WTC11 (cell line): ENCODE data around the gene NTSR1. TPM values are rescaled to one million over a fixed set of nuclear protein-coding genes. Genes with fewer than 3 reads are reported as not detected.
A peak's percentile ranks its signal among the peaks of the same experiment; 100 is the strongest.

Source experiments
- E2F1 ChIP-seq: sonication (generic); formaldehyde crosslinking; IDR thresholded peaks from 2 replicates; pipeline ENCODE4 v1.8.0; 2022; ENCODE audit warnings: mild to moderate bottlenecking, missing genetic modification reagents
- FOXK1 ChIP-seq: sonication (generic); formaldehyde crosslinking; IDR thresholded peaks from 2 replicates; pipeline ENCODE4 v1.8.0; 2022; ENCODE audit warnings: mild to moderate bottlenecking, moderate library complexity, missing genetic modification reagents
- GRHL2 ChIP-seq: fragments of 250-450 bp; sonication (Bioruptor Pico); IDR thresholded peaks from 2 replicates; pipeline ENCODE4 v1.8.0; 2022; ENCODE audit warnings: mild to moderate bottlenecking, moderate library complexity; ENCODE audit not compliant: insufficient replicate concordance, severe bottlenecking
- IRF1 ChIP-seq: sonication (generic); formaldehyde crosslinking; IDR thresholded peaks from 2 replicates; pipeline ENCODE4 v1.8.0; 2023; ENCODE audit warnings: missing genetic modification reagents
- MAX ChIP-seq: sonication (generic); formaldehyde crosslinking; IDR thresholded peaks from 2 replicates; pipeline ENCODE4 v1.8.0; 2022; ENCODE audit warnings: mild to moderate bottlenecking, missing genetic modification reagents
- NFYB ChIP-seq: sonication (generic); formaldehyde crosslinking; conservative IDR thresholded peaks from 2 replicates; pipeline ENCODE4 v1.8.0; 2022; ENCODE audit warnings: low read depth, missing genetic modification reagents
- NR1H2 ChIP-seq: sonication (generic); formaldehyde crosslinking; IDR thresholded peaks from 2 replicates; pipeline ENCODE4 v1.9.0; 2021; ENCODE audit warnings: mild to moderate bottlenecking, moderate library complexity, missing genetic modification reagents
- NR2C2 ChIP-seq: sonication (generic); formaldehyde crosslinking; IDR thresholded peaks from 2 replicates; pipeline ENCODE4 v1.8.0; 2022; ENCODE audit warnings: mild to moderate bottlenecking, missing genetic modification reagents
- PRDM15 ChIP-seq: sonication (generic); formaldehyde crosslinking; IDR thresholded peaks from 2 replicates; pipeline ENCODE4 v1.8.0; 2022; ENCODE audit warnings: missing genetic modification reagents
- RELA ChIP-seq: sonication (generic); formaldehyde crosslinking; IDR thresholded peaks from 2 replicates; pipeline ENCODE4 v1.8.1; 2022; ENCODE audit warnings: missing genetic modification reagents, mild to moderate bottlenecking, borderline replicate concordance
- SP1 ChIP-seq: sonication (generic); formaldehyde crosslinking; conservative IDR thresholded peaks from 2 replicates; pipeline ENCODE4 v1.8.1; 2022; ENCODE audit warnings: missing genetic modification reagents
- TEAD1 ChIP-seq: sonication (generic); formaldehyde crosslinking; IDR thresholded peaks from 2 replicates; pipeline ENCODE4 v1.8.0; 2022; ENCODE audit warnings: mild to moderate bottlenecking, missing genetic modification reagents
- ZNF121 ChIP-seq: sonication (generic); formaldehyde crosslinking; IDR thresholded peaks from 2 replicates; pipeline ENCODE4 v1.8.0; 2023; ENCODE audit warnings: missing genetic modification reagents
- ZNF219 ChIP-seq: sonication (generic); formaldehyde crosslinking; IDR thresholded peaks from 2 replicates; pipeline ENCODE4 v1.8.0; 2023; ENCODE audit warnings: missing genetic modification reagents, mild to moderate bottlenecking, borderline replicate concordance
- ZSCAN18 ChIP-seq: fragments of 250-450 bp; sonication (Bioruptor Pico); IDR thresholded peaks from 2 replicates; pipeline ENCODE4 v2.1.2; 2022; ENCODE audit warnings: mild to moderate bottlenecking, moderate library complexity
- total RNA-seq: library from RNA; stranded (reverse); gene quantifications from 3 replicates; pipeline ENCODE4 v1.2.3, GENCODE V29; 2021
- TF ChIP-seq, protein P1 (sequence below): fragments of 200-600 bp; IDR thresholded peaks from 2 replicates; pipeline ENCODE4 v1.8.0; 2022; ENCODE audit warnings: antibody characterized with exemption
- TF ChIP-seq, protein P2 (sequence below): sonication (generic); formaldehyde crosslinking; conservative IDR thresholded peaks from 2 replicates; pipeline ENCODE4 v1.8.1; 2023; ENCODE audit warnings: mild to moderate bottlenecking, low read depth, missing genetic modification reagents, moderate library complexity
- TF ChIP-seq, protein P3 (sequence below): sonication (generic); formaldehyde crosslinking; IDR thresholded peaks from 2 replicates; pipeline ENCODE4 v1.8.1; 2023; ENCODE audit warnings: mild to moderate bottlenecking, missing genetic modification reagents
- TF ChIP-seq, protein P4 (sequence below): fragments of 250-450 bp; sonication (Bioruptor Pico); IDR thresholded peaks from 2 replicates; pipeline ENCODE4 v1.9.0; 2021; ENCODE audit warnings: mild to moderate bottlenecking, borderline replicate concordance

NTSR1 gene
- total RNA-seq, 1 experiment from 2014 or later: 0.63 TPM

- TF ChIP-seq NR2C2: no peak
- TF ChIP-seq NR1H2 (CRISPR knock-in tag): no peak
- no peak for TF ChIP-seq PRDM15
- TF ChIP-seq, protein P1, sequence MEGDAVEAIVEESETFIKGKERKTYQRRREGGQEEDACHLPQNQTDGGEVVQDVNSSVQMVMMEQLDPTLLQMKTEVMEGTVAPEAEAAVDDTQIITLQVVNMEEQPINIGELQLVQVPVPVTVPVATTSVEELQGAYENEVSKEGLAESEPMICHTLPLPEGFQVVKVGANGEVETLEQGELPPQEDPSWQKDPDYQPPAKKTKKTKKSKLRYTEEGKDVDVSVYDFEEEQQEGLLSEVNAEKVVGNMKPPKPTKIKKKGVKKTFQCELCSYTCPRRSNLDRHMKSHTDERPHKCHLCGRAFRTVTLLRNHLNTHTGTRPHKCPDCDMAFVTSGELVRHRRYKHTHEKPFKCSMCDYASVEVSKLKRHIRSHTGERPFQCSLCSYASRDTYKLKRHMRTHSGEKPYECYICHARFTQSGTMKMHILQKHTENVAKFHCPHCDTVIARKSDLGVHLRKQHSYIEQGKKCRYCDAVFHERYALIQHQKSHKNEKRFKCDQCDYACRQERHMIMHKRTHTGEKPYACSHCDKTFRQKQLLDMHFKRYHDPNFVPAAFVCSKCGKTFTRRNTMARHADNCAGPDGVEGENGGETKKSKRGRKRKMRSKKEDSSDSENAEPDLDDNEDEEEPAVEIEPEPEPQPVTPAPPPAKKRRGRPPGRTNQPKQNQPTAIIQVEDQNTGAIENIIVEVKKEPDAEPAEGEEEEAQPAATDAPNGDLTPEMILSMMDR: no peak
- peak; percentile 67; the same call in 1 of the 2 replicates for TF ChIP-seq MAX (CRISPR knock-in tag)
- no peak; the same call in 1 of the 2 replicates for TF ChIP-seq TEAD1 (CRISPR knock-in tag)
- TF ChIP-seq E2F1 (CRISPR knock-in tag): no peak
- TF ChIP-seq SP1: 0 out of 2 replicates have a peak, but pooled peaks have one; percentile 18
- no peak for TF ChIP-seq NFYB
- TF ChIP-seq IRF1: no peak
- peak; percentile 31; the same call in 1 of the 2 replicates for TF ChIP-seq ZNF219
- TF ChIP-seq GRHL2 (CRISPR knock-in tag): no peak
- TF ChIP-seq, protein P2, sequence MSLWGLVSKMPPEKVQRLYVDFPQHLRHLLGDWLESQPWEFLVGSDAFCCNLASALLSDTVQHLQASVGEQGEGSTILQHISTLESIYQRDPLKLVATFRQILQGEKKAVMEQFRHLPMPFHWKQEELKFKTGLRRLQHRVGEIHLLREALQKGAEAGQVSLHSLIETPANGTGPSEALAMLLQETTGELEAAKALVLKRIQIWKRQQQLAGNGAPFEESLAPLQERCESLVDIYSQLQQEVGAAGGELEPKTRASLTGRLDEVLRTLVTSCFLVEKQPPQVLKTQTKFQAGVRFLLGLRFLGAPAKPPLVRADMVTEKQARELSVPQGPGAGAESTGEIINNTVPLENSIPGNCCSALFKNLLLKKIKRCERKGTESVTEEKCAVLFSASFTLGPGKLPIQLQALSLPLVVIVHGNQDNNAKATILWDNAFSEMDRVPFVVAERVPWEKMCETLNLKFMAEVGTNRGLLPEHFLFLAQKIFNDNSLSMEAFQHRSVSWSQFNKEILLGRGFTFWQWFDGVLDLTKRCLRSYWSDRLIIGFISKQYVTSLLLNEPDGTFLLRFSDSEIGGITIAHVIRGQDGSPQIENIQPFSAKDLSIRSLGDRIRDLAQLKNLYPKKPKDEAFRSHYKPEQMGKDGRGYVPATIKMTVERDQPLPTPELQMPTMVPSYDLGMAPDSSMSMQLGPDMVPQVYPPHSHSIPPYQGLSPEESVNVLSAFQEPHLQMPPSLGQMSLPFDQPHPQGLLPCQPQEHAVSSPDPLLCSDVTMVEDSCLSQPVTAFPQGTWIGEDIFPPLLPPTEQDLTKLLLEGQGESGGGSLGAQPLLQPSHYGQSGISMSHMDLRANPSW (CRISPR knock-in tag): no peak
- no peak for TF ChIP-seq RELA (CRISPR knock-in tag)
- TF ChIP-seq, protein P3, sequence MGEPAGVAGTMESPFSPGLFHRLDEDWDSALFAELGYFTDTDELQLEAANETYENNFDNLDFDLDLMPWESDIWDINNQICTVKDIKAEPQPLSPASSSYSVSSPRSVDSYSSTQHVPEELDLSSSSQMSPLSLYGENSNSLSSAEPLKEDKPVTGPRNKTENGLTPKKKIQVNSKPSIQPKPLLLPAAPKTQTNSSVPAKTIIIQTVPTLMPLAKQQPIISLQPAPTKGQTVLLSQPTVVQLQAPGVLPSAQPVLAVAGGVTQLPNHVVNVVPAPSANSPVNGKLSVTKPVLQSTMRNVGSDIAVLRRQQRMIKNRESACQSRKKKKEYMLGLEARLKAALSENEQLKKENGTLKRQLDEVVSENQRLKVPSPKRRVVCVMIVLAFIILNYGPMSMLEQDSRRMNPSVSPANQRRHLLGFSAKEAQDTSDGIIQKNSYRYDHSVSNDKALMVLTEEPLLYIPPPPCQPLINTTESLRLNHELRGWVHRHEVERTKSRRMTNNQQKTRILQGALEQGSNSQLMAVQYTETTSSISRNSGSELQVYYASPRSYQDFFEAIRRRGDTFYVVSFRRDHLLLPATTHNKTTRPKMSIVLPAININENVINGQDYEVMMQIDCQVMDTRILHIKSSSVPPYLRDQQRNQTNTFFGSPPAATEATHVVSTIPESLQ (CRISPR knock-in tag): no peak
- TF ChIP-seq ZSCAN18 (CRISPR knock-in tag): no peak
- TF ChIP-seq ZNF121: peak; percentile 96
- no peak for TF ChIP-seq FOXK1 (CRISPR knock-in tag)
- TF ChIP-seq, protein P4, sequence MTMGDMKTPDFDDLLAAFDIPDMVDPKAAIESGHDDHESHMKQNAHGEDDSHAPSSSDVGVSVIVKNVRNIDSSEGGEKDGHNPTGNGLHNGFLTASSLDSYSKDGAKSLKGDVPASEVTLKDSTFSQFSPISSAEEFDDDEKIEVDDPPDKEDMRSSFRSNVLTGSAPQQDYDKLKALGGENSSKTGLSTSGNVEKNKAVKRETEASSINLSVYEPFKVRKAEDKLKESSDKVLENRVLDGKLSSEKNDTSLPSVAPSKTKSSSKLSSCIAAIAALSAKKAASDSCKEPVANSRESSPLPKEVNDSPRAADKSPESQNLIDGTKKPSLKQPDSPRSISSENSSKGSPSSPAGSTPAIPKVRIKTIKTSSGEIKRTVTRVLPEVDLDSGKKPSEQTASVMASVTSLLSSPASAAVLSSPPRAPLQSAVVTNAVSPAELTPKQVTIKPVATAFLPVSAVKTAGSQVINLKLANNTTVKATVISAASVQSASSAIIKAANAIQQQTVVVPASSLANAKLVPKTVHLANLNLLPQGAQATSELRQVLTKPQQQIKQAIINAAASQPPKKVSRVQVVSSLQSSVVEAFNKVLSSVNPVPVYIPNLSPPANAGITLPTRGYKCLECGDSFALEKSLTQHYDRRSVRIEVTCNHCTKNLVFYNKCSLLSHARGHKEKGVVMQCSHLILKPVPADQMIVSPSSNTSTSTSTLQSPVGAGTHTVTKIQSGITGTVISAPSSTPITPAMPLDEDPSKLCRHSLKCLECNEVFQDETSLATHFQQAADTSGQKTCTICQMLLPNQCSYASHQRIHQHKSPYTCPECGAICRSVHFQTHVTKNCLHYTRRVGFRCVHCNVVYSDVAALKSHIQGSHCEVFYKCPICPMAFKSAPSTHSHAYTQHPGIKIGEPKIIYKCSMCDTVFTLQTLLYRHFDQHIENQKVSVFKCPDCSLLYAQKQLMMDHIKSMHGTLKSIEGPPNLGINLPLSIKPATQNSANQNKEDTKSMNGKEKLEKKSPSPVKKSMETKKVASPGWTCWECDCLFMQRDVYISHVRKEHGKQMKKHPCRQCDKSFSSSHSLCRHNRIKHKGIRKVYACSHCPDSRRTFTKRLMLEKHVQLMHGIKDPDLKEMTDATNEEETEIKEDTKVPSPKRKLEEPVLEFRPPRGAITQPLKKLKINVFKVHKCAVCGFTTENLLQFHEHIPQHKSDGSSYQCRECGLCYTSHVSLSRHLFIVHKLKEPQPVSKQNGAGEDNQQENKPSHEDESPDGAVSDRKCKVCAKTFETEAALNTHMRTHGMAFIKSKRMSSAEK (CRISPR knock-in tag): no peak
Observed at GRCh38 chr20:62795023-62795761, 86.6 kb downstream of the NTSR1 start (continued).
